ENCODE measurements around the gene PCDH7. TPM values are rescaled to one million over a fixed set of nuclear protein-coding genes. Genes with fewer than 3 reads are reported as not detected.
A peak's percentile ranks its signal among the peaks of the same experiment; 100 is the strongest.

The PCDH7 gene
- total RNA-seq, 1 experiment from 2014 or later, result 5.6 TPM

GRCh38 chr4:30754021-30754420 is 33.9 kb downstream of the PCDH7 start:
- TF ChIP-seq, protein P1, sequence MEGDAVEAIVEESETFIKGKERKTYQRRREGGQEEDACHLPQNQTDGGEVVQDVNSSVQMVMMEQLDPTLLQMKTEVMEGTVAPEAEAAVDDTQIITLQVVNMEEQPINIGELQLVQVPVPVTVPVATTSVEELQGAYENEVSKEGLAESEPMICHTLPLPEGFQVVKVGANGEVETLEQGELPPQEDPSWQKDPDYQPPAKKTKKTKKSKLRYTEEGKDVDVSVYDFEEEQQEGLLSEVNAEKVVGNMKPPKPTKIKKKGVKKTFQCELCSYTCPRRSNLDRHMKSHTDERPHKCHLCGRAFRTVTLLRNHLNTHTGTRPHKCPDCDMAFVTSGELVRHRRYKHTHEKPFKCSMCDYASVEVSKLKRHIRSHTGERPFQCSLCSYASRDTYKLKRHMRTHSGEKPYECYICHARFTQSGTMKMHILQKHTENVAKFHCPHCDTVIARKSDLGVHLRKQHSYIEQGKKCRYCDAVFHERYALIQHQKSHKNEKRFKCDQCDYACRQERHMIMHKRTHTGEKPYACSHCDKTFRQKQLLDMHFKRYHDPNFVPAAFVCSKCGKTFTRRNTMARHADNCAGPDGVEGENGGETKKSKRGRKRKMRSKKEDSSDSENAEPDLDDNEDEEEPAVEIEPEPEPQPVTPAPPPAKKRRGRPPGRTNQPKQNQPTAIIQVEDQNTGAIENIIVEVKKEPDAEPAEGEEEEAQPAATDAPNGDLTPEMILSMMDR (IDR thresholded peaks at IDR 0.05; ENCODE audit: unreplicated experiment), result no peak
- ChIA-PET CTCF (interaction anchor here (0.6 kb wide), 2 partner anchors 9 to 266 kb away, joined by 3 to 4 read pairs; no protein-coding TSS in a partner anchor), POLR2A (interaction anchor here (2.0 kb wide), 1 partner anchor 35 kb away, joined by 5 read pairs; the partner anchor contains the start of gene PCDH7)
- Mint-ChIP-seq H3K36me3 (ENCODE audit: insufficient read depth, unreplicated experiment) (no peaks in the 10 kb centered on the region), H3K4me1 (ENCODE audit: insufficient read depth, unreplicated experiment) (peaks cover 7% of the 10 kb centered on the region), H3K9me3 (ENCODE audit: unreplicated experiment) (no peaks in the 10 kb centered on the region), H3K27me3 (ENCODE audit: insufficient read depth, unreplicated experiment) (no peaks in the 10 kb centered on the region), H3K4me3 (ENCODE audit: unreplicated experiment) (no peak overlapping the region), H3K27ac (ENCODE audit: low read depth, unreplicated experiment) (peak overlapping the region; percentile 71)
- intact Hi-C loops (cut with micrococcal nuclease), result no loop called here
- DNase-seq (ENCODE audit: unreplicated experiment), result peak; percentile 39
- BruUV-seq (replicated peaks), result no TSS peak

- Mint-ChIP-seq H3K4me3 (ENCODE audit: unreplicated experiment) (no peak overlapping the region), H3K4me1 (ENCODE audit: insufficient read depth, unreplicated experiment) (peaks cover 7% of the 10 kb centered on the region), H3K27me3 (ENCODE audit: insufficient read depth, unreplicated experiment) (no peaks in the 10 kb centered on the region), H3K36me3 (ENCODE audit: insufficient read depth, unreplicated experiment) (no peaks in the 10 kb centered on the region), H3K9me3 (ENCODE audit: unreplicated experiment) (no peaks in the 10 kb centered on the region), H3K27ac (ENCODE audit: low read depth, unreplicated experiment) (no peak overlapping the region)
- intact Hi-C loops (cut with micrococcal nuclease), result no loop called here
- ChIA-PET POLR2A (interaction anchor here (2.0 kb wide), 1 partner anchor 36 kb away, joined by 5 read pairs; the partner anchor contains the start of gene PCDH7), CTCF (no interaction called here)
- DNase-seq (ENCODE audit: unreplicated experiment), result no peak
- no TSS peak for BruUV-seq (replicated peaks)
- TF ChIP-seq, protein P1 (IDR thresholded peaks at IDR 0.05; ENCODE audit: unreplicated experiment), result no peak
Measured at GRCh38 chr4:30755346-30755745, 35.2 kb downstream of the PCDH7 start.

- no peaks in the 10 kb centered on the region for H3K36me3 Mint-ChIP-seq (ENCODE audit: insufficient read depth, unreplicated experiment)
- H3K27me3 Mint-ChIP-seq (ENCODE audit: insufficient read depth, unreplicated experiment), result no peaks in the 10 kb centered on the region
- CTCF ChIA-PET, result interaction anchor here (0.6 kb wide), 2 partner anchors 14 to 1667 kb away, joined by 3 to 5 read pairs; no protein-coding TSS in a partner anchor
- no peak overlapping the region for H3K4me3 Mint-ChIP-seq (ENCODE audit: unreplicated experiment)
- DNase-seq (ENCODE audit: unreplicated experiment), result peak; percentile 43
- POLR2A ChIA-PET, result interaction anchor here (0.7 to 2.4 kb wide), 5 partner anchors 10 to 194 kb away, joined by 3 to 14 read pairs (median 3); no protein-coding TSS in a partner anchor
- no peaks in the 10 kb centered on the region for H3K9me3 Mint-ChIP-seq (ENCODE audit: unreplicated experiment)
- no peak overlapping the region for H3K27ac Mint-ChIP-seq (ENCODE audit: low read depth, unreplicated experiment)
- no TSS peak for BruUV-seq (replicated peaks)
- intact Hi-C loops (cut with micrococcal nuclease), result no loop called here
- peaks cover 7% of the 10 kb centered on the region for H3K4me1 Mint-ChIP-seq (ENCODE audit: insufficient read depth, unreplicated experiment)
- TF ChIP-seq, protein P1 (IDR thresholded peaks at IDR 0.05; ENCODE audit: unreplicated experiment), result no peak
Measured at GRCh38 chr4:30756553-30756952, 36.4 kb downstream of the PCDH7 start.

DNA sequence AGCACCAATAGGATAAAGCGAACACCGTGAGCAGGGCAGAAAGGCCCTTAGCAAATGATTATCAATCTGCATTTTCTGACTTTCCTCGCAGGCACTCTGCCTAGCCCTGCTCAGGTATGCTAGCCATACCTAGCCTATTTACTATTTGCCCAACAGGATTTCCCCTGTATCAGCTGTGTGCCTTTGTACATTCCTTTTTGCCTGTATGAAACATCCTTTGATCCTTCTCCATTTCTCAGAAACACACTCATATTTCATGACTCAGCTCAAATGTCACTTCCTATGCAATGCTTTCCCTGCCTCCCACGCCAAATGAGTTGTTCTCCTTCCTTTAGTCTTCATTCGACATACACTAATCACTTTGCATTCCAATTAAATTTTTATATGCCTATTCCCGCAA is 37.2 kb downstream of the PCDH7 start:
- intact Hi-C loops (cut with micrococcal nuclease), result no loop called here
- H3K36me3 Mint-ChIP-seq (ENCODE audit: insufficient read depth, unreplicated experiment), result no peaks in the 10 kb centered on the region
- DNase-seq (ENCODE audit: unreplicated experiment), result peak; percentile 93
- BruUV-seq (replicated peaks), result no TSS peak
- peaks cover 7% of the 10 kb centered on the region for H3K4me1 Mint-ChIP-seq (ENCODE audit: insufficient read depth, unreplicated experiment)
- no peak overlapping the region for H3K4me3 Mint-ChIP-seq (ENCODE audit: unreplicated experiment)
- ChIA-PET CTCF (interaction anchor here (0.6 to 1.1 kb wide), 4 partner anchors 12 to 282 kb away, joined by 3 to 5 read pairs (median 4); no protein-coding TSS in a partner anchor), POLR2A (interaction anchor here (0.6 to 2.4 kb wide), 7 partner anchors 11 to 212 kb away, joined by 3 to 14 read pairs (median 4); partner anchors contain the start of gene PCDH7)
- no peaks in the 10 kb centered on the region for H3K9me3 Mint-ChIP-seq (ENCODE audit: unreplicated experiment)
- no peaks in the 10 kb centered on the region for H3K27me3 Mint-ChIP-seq (ENCODE audit: insufficient read depth, unreplicated experiment)
- no peak overlapping the region for H3K27ac Mint-ChIP-seq (ENCODE audit: low read depth, unreplicated experiment)
- TF ChIP-seq, protein P1 (IDR thresholded peaks at IDR 0.05; ENCODE audit: unreplicated experiment), result no peak
